NCI-H748 (cell line): ENCODE measurements around the gene MYO15A.

Experiments
- DNase-seq: peaks from one replicate; lab custom pipeline; 2025; ENCODE audit not compliant: unreplicated experiment; lab: John Stamatoyannopoulos, UW

Gene MYO15A

GRCh38 chr17:18105027-18105426 lies 3.5 kb upstream of the MYO15A start:
- no peak for DNase-seq

DNA sequence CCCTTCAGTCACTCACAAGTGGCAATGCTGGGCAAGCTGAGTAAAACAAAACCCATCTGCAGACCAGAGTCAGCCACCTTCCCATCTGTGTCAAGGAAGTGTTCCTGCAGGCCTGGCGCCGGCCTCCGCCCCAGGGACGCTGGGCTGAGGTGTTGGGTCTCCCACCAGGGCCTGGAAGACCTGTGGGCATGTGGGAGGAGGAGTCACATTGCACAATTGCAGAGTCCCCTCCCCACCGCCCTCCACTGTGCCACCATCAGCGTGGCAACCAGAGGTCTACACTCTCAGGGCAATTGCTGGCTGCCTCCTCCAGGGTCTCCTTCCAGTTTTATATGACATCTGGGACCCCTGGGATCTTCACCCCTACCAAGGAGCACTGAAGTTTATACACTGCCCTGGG lies 3.0 kb upstream of the MYO15A start:
- DNase-seq: no peak

DNA sequence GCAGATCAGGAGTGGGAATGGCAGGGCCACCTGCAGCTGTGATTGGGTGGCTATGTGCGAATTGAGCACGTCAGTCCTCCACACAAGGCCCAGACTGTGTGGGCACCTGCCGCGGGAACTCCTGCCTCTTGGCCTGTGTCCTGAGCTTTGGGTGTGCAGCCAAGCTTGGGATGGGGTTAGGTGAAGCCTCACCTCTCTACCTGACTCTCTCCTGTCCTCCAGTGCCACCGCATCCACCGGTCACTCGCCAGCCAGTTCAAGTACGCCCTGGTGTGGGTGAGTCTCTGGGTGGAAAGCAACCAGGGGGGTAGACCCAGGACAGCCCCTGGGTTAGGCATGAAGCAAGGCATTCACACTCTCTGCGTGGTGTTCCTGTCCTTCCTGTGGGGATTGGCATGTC lies 2.3 kb upstream of the MYO15A start:
- no peak for DNase-seq

GRCh38 chr17:18107061-18107790 lies 1.3 kb upstream of the MYO15A start:
- DNase-seq: no peak

DNA sequence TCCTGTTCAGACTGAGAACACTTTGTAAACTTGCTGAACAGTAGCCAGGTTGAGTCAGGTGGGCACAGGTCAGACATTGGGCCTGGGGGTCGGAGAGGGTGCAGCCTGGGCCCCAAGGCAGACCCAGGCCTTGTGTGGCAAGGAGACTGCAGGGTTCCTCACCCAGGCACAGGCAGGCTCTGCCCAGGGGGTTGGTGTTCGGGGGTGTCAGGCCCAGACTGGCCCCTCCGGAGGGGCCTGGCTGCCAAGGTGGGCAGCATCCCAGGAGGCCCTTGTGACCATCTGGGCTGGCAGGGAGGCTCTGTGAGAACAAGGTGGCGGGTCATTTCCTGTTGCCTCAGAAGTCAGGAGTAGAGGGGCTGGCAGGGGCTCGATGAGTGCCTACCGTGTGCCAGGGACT lies 585 bp upstream of the MYO15A start:
- DNase-seq: no peak

- DNase-seq: no peak
Measured at GRCh38 chr17:18109935-18110485, 1.5 kb downstream of the MYO15A start.

DNA sequence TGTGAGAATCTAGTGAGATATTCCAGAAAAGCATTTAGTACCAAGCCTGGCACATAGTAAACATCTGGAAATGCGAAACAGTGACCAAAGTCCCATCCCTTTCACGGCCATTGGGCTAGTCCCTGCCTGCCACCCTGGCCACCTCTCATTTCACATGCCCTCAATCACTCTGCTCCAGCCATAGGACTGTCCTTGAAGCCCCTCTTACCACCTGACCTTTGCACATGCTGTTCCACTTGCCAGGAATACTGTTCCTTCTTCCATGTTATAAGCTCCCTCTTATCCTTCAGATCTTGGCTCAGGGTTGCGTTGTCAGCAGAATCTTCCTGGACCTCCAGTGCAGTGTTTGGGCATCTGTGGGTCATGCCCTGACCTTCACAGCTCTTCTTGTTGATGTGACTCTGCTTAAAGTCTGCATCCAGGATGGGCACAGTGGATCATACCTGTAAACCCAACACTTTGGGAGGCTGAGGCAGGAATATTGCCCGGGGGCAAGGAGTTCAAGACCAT lies 2.1 kb downstream of the MYO15A start:
- DNase-seq: no peak

- no peak for DNase-seq
Measured at GRCh38 chr17:18111330-18111971, 2.9 kb downstream of the MYO15A start.

DNA sequence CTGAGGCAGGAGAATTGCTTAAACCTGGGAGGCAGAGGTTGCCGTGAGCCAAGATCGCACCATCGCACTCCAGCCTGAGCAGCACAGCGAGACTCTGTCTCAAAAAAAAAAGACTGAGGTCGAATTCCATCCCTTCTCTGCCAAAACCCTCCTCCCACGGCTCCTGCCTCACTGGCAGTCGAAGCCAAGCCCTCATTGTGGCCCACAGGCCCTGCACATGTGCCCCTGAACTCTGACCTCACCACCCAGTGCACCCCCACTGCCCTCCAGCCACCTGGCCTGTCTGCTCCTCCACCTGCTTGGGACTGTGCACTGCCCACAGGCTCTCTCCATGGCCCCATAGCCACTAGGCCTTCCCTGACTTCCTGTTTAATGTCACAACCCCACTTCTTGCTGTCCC lies 7.0 kb downstream of the MYO15A start:
- no peak for DNase-seq

GRCh38 chr17:18116078-18116477 lies 7.5 kb downstream of the MYO15A start:
- no peak for DNase-seq

DNA sequence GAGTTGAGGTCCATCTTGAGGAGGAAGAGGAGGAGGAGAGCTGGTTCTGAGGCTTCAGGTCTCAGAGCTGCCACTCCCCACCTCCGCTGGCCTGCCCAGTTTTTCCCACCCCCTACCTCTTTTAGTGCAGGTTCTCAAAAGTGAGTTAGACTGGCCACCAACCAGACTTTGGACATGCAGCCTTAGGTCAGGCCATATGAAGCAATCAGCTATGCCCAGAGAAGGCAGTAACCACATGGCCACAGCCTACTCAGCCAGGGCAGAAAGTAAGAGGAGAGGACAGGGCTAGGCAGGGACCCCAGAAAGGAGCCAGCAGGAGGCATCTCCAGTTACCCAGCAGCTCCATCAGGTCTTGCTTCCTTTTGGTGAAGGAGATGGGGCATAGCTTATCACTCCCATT lies 9.0 kb downstream of the MYO15A start:
- DNase-seq: no peak

- no peak for DNase-seq
Measured at GRCh38 chr17:18117982-18118975, 9.7 kb downstream of the MYO15A start.

GRCh38 chr17:18119166-18119745 lies 10.7 kb downstream of the MYO15A start:
- no peak for DNase-seq

DNA sequence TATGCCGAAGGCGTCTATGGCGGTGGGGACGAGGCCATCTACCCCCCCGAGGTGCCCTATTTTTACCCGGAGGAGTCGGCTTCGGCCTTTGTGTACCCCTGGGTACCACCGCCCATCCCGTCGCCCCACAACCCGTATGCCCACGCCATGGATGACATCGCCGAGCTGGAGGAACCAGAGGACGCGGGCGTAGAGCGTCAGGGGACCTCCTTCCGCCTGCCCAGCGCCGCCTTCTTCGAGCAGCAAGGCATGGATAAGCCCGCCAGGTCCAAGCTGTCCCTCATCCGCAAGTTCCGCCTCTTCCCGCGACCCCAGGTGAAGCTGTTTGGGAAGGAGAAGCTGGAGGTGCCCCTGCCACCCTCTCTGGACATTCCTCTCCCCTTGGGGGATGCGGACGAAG lies 11.4 kb downstream of the MYO15A start:
- DNase-seq: no peak

- no peak for DNase-seq
Measured at GRCh38 chr17:18120461-18121017, 12.0 kb downstream of the MYO15A start.

GRCh38 chr17:18121144-18121910 lies 12.8 kb downstream of the MYO15A start:
- DNase-seq: no peak

DNA sequence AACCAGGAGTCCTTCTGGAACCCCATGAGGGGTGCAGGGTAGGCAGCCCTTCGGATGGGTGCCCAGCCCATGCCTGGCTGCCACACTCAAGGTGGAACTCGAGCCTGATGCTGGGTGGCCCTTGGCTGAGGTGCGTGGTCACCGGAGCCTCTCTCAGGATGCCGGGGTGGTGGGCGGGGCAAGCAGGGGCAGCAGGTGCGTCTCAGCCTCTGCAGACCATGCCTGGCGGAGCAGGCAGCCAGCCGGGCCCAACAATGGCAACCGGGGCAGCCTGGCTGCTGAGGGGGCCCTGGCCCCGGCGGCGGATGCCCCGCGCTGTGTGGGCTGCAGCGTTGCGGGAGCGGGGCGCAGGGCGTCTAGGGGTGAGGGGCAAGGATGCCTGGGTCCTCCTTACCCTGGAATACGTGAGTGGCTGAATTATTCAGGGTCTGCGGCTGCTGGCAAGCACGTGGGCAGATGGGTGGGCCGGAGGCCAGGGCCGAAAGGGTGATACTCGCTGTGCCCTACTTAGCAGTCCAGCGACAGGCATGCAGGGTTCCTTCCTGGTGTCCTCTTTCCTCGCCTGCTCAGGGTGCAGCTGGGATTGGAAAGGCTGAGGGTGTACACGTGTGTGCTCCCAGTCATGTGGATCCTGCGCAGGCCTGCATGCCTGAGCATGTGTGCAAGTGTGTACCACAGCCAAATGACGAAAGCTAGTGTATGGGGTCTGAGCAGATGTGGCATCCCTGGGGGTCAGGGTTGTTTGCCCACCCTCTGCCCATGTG lies 14.6 kb downstream of the MYO15A start:
- DNase-seq: no peak

DNA sequence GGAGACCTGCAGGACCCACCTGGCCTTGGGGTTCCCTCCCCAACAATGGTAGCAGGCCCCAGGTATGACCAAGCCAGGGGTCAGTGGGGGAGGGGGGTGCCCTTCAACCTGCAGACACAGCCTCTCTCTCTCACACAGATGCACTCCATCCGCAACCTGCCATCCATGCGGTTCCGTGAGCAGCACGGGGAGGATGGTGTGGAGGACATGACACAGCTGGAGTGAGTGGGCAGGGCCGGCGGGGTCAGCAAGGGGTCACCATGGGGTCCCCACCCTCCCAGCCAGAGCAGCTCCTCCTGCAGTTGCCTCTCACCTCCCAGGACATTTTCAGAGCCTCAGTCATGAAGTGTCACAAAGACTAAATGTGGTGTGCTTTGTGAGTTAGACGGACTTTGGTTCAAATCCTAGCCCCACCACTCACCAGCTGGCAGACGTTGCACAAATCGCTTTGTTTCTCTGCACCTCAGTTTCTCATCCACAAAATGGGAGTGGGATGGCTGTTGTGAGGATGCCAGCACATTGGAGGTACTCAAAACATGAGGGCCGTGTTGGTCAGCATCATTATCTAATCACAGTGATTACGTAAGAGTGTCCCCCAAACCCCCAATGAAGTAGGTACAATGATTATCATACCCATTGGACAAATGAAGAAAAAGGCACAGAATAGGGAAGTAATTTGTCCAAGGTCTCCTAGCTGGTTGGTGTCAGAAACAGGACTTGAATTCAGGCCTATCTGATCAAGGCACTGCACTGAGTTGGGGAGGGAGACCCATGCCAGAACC lies 16.0 kb downstream of the MYO15A start:
- no peak for DNase-seq
